Measurements from ENCODE around the gene PHF24.
A peak's percentile ranks its signal among the peaks of the same experiment; 100 is the strongest.

The PHF24 gene

GRCh38 chr9:34982361-34982760, 24.3 kb downstream of the PHF24 start:
- no peak for DNase-seq (ENCODE audit: low read depth in 1 of 2, low spot score in 1 of 2)

DNA sequence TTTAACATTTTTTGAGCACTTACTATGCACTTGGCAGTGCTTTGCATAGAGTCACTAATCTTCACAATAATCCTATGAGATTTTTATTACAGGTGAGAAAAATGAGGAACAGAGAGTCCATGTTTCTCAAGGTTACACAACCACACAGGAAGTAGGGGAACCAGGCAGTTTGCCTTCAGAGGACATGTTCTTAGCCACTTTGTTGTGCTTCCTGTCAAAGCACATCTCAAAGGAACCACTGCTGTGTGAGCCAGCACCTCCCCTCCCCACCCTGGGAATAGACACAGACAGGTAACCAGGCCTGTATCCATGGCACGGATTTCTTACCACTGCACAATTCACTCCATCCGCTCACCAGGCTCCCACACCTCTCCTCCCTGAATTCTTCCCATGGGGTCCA, 25.1 kb downstream of the PHF24 start:
- DNase-seq (ENCODE audit: low read depth in 1 of 2, low spot score in 1 of 2), result no peak

- DNase-seq (ENCODE audit: low read depth in 1 of 2, low spot score in 1 of 2), result no peak
Observed at GRCh38 chr9:34984049-34984448, 26.0 kb downstream of the PHF24 start.

DNA sequence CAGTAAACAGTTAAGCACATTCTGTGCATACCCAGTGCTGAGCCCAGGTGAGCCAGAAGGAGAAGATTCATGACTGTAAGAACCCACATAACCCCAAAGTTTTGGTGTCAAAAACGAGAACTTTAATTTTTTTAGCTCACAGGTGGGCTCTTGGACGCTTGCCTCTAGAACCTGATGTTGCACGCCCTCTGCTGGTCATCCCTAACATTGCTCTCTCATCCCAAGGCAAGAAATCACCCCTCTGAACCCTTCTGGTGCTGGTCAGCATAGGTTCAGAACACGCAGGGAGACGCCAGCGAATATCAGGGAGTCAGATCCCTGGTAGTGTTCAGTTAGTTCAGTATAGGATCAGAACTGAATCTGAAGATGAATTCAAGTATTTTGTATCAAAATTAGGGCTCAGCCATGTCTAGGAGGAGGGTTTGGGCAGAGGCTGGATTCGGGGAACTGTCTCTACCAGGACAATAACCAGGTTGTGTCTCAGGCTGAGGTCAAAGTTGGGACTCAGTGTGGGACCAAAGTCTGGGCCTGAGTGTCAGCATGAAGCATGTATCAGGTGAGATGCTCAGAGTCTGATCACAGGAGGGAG, 27.3 kb downstream of the PHF24 start:
- DNase-seq (ENCODE audit: low read depth in 1 of 2, low spot score in 1 of 2), result no peak

GRCh38 chr9:34986540-34987047, 28.5 kb downstream of the PHF24 start:
- DNase-seq (ENCODE audit: low read depth in 1 of 2, low spot score in 1 of 2), result no peak

DNA sequence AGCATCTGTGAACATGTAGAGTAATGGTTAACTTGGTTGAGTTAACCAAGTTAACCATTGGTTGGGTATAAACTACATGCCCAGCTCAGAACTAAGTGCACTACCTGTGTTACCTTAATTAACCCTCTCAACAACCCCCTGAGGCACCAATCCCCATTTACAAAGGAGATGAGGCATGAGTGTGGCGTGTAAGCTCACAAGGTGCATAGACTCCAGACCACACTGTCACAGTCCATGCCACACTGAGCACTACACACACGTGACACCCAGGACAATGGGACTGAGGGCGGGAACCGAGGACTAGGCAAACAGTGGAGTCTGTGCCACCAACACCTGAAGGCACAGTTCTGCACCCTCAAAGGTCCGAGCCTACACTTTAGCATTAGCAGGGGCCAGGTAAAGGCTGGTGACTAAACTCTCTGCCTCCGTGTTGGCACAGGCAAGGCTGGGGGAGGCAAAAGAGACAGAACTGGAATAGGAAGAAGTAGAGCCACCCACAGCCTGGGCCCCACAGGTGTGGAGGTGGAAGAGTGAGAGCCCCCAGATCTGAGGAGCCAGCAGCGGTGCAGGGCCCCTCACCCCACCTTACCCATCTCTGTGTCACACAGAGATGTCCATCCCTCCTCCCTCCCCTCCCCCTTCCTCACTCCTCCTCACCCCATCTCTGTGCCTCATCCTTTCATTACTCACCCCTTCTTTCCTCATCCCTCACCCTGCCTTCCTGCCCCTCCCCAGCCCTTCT, 29.2 kb downstream of the PHF24 start:
- no peak for DNase-seq (ENCODE audit: low read depth in 1 of 2, low spot score in 1 of 2)

DNA sequence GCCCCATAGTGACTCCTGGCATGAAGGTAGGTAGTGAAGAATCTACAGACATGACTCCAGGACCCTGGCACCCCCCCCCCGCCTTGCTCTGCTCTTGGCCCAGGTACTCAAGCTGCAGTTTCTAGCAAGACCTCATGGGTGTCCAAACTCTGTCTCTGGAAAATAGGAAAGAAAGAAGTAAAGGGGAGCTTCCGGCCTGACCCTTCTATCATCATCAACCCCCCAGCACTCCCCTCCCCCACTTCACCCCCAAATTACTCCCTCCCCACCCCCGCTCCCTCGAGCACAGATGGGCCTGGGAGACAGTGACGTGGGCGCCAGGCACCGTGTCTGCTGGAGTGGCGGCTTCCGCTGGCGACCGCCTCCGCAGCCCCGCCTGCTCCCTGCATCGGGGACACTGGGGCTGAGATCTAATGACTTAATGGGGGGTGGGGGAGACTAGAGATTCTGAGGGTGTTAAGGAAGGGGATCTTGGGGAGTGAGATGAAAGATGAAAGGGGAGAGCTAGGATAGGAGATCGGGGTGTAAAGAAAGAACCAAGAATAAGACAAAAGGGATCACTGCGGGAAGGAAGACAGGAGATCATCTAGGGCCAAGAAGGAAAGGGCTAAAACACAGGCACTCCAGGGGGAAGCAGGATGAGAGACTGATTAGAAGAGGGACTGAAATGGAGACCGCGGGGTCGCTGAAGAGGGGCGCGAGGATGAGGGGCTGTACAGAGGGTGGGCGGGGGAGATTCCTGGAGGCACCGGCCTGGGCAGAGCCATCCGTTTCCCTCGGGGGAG, 30.3 kb downstream of the PHF24 start:
- no peak for DNase-seq (ENCODE audit: low read depth in 1 of 2, low spot score in 1 of 2)

- DNase-seq (ENCODE audit: low read depth in 1 of 2, low spot score in 1 of 2), result peak; percentile 94 to 96
Observed at GRCh38 chr9:34989003-34989945, 31.2 kb downstream of the PHF24 start, which contains the start of gene DNAJB5. Gene DNAJB5, plus strand, starts transcription at chr9:34989745. Its CDS starts 886 bp downstream, at chr9:34990631.

DNA sequence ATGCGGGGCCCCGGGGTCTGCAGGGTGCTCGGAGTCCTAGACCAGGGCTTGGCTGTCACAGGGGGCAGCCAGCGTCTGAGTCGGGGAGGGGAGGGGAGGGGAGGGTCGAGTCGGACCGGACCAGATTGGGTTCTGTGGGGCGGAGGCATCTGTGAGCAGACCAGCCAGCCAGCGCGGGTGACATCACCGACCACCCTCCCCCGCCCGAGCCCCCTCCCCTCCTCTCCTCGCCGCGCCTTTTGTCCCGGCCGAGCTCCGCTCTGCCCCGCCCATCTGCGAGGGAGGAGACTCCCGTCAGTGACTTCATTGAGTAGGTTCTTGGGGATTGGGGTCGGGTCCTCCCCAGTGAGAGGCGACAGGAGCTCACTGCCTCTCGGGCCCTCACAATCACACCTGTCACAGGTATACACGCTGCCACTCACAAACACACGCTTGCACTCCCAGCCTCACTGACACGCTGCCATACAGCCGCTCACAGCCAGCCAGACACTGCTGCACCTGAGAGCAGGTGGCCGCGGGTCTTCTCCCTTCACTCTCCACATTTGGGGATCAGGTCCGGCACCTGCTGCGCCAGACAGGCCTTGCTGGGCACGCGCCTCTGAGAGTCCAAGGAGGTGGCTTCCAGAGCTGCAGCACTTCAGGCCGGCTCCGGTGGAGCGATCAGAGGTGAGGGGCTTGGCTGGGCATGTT, 32.0 kb downstream of the PHF24 start:
- peak in 1 of 2 donors; percentile 15 for DNase-seq (ENCODE audit: low read depth in 1 of 2, low spot score in 1 of 2)

DNA sequence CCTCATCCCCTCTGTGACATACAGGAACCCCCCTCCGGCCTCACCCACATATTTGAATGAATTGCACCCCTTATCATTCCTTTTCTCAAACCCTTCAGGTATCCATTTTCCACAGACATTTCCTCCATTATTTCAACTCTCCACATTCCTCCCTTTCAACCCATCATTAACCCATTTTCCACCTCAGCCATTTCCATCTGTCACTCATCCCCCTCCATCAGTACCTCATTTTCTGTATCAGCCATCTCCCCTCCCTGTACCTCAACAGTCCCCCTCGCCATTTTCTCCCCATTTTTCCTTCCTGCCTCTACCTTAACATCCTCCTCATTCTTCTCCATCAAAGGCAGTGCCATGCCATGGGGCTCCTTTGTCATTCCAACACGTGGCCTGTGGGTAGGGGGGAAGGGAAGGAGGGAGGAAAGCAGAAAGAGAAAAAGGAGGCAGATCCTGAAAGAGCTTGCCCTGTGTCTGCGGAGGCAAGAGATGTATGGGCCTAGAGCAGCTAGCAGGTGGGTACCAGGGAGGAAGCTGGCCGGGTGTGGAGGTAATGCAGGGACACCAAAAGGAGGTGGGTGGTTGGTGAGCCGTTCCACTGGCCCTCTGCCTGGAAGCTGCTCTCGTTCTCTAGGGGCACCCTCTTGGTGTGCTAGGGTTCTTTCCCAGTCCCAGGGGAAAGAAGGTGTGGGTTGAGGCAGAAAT, 33.0 kb downstream of the PHF24 start:
- DNase-seq (ENCODE audit: low read depth in 1 of 2, low spot score in 1 of 2), result no peak

DNA sequence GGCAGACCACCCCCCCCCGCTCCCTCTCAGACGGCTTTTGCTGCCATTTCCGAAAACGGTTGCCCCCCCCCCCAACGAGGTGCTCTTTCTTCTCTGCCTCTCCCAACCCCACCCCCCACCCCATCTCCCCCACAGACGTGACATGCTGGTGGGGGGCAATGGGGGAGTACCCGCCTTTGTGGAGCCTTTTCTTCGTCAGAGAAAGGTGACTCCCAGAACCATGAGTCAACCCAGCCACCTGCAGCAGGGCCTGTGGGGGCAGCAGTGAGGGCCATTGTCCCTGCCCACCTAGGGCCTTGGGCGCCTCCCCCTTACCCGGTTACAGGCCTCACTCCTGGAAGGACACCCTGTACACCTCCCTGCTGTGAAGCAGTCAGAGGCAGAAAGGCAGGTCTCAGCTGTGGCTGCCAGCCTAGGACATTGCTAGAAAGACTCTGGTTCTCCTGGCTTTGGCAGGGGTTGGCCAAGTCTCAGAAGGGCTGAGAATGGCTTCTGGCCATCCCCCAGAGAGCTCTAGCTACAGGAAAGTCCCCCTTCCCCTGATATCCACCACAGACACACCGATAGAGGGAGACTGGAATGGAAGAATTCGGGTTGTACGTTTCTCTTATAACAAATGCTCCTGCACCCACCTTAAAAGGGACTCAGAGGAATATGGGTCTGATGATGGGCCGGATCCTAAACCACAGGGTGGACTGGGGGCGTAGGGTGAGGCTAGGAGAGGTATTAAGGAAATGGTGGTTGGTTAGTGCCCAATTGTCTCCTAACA, 33.7 kb downstream of the PHF24 start:
- DNase-seq (ENCODE audit: low read depth in 1 of 2, low spot score in 1 of 2), result no peak

- peak; percentile 37 to 71 for DNase-seq (ENCODE audit: low read depth in 1 of 2, low spot score in 1 of 2)
Observed at GRCh38 chr9:34992376-34992951, 34.4 kb downstream of the PHF24 start.

- no peak for DNase-seq (ENCODE audit: low read depth in 1 of 2, low spot score in 1 of 2)
Observed at GRCh38 chr9:34993502-34994259, 35.6 kb downstream of the PHF24 start.

GRCh38 chr9:34994260-34994899, 36.3 kb downstream of the PHF24 start:
- DNase-seq (ENCODE audit: low read depth in 1 of 2, low spot score in 1 of 2), result no peak

GRCh38 chr9:34994900-34995669, 37.0 kb downstream of the PHF24 start:
- no peak for DNase-seq (ENCODE audit: low read depth in 1 of 2, low spot score in 1 of 2)

DNA sequence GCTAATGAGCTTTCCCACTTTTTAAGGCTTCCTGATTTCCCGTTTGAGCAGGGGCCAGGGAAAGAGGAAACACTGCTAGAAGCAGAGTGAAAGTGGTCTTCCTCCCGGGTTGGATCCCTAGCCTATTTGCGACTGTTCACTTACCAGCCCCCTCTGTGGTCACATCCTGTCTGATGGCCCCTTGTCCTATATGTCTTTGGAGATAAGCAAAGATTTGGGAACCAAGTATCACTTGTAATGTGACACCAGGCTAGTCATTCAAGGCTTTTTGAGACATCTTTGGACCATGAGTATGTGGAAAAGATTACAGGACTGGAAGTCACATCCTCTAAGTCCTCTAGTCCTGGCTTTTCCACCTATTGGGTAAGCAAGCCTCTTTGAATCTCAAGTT, 37.6 kb downstream of the PHF24 start:
- no peak for DNase-seq (ENCODE audit: low read depth in 1 of 2, low spot score in 1 of 2)

Data from activated CD4-positive, alpha-beta T cell treated with anti-CD3 and anti-CD28 coated beads, Interleukin-2, amount 50 U/mL, for 24 hours (primary cell).